WI38 (cell line): ENCODE data around the gene PPM1E.
"Not testable (repeated sequence)": the region's sequence is repeated elsewhere in the genome, so short reads cannot be mapped to it uniquely, and the experiment has no call there.

Experiments
- H3K4me3 ChIP-seq: 2 replicates; pipeline ENCODE4 v1.5.1; 2011; ENCODE audit warnings: low read depth, mild to moderate bottlenecking, control low read depth, low read length
- CTCF ChIP-seq: IDR thresholded peaks from 2 replicates; pipeline ENCODE4 v1.5.1; 2012; ENCODE audit warnings: low read depth, mild to moderate bottlenecking, control low read depth, low read length

Gene PPM1E

GRCh38 chr17:58734040-58734439, 21.6 kb upstream of the PPM1E start:
- no peak overlapping the region for H3K4me3 ChIP-seq
- TF ChIP-seq CTCF, result no peak

DNA sequence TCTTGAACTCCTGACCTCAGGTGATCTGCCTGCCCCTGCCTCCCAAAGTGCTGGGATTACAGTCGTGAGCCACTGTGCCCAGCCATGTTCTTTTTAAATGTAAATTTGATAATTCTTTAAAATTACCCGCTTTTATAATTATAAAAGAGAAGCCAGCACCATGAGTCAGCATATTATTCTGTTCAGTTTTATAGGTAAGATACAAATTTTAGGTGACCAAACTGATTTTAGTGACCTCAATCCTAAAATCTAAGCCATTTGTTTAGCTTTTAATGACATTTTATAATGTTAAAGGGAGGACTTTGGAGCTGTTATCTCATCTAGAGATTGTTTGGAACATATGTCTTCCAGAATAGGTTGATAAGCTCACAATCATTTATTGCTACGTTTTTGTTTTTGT, 20.8 kb upstream of the PPM1E start:
- H3K4me3 ChIP-seq, result no peak overlapping the region
- TF ChIP-seq CTCF, result no peak

DNA sequence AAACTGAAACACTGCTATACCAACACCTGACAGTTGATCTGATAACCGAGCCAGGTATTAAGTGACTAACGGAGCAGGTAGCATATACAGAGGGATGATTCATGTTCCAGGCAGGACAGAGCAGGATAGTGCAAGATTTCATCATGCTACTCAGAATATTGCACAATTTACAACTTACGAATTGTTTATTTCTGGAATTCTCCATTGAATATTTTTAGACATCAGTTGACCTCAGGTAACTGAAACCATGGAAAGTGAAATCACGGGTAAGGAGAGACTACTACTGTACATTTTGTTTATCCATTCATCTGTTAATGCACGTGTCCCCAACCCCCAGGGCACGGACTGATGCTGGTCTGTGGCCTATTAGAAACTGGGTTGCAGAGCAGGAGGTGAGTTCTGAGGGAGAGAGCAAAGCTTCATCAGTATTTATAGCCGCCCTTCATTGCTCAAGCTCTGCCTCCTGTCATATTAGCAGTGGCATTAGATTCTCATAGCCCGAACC, 14.5 kb upstream of the PPM1E start:
- H3K4me3 ChIP-seq, result no peak overlapping the region
- TF ChIP-seq CTCF, result no peak

- H3K4me3 ChIP-seq, result no peak overlapping the region
- no peak for TF ChIP-seq CTCF
These were observed 8.0 kb upstream of the PPM1E start for GRCh38 chr17:58747674-58748073.

DNA sequence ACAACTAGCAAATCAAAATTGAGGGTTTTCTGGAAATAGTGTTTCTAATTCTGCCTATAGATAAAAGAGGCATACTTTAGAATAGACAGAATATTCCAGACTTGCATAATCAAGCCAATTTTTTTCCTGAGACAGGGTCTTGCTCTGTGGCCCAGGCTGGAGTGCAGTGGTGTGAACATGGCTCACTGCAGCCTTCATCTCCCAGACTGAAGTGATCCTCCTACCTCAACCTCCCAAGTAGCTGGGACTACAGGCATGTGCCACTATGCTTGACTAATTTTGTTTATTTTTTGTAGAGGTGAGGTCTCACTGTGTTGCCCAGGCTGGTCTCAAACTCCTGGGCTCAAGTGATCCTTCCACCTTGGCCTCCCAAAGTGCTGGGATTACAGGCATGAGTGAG, 6.0 kb upstream of the PPM1E start:
- not testable (repeated sequence) for H3K4me3 ChIP-seq

DNA sequence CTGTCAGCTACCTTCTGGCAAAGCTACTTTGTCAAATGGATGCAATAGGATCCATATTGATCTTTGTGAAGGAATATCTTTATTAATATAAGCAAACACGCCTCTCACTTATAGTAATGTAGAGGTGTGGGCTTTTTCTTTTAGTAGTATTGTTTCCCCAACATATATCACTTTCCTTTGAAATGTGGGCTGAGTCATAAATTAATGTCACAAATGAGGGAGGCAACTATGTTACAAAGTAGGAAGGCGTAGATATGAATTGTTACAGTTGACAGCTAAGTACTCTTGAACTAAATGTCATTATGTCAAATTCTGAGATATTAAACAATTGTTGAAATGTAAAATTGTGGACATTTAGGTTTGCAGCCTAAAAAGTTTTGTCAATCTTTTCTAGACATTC, 2.6 kb upstream of the PPM1E start:
- TF ChIP-seq CTCF, result no peak

DNA sequence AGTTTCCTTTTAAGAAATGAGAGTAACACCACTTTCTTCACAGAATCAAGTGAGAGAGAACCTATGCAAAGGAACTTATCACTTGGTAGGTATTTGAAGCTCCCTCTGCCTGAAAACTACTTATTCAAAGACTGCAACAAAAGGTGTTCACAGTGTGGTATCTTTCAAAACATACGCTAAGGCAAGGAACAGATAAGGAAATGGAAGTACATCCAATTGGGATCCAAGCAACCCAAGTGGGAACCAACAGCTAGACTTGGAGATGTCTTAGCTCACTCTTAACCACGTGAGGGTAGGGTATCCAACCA, 431 bp upstream of the PPM1E start:
- TF ChIP-seq CTCF, result no peak
- H3K4me3 ChIP-seq, result peak overlapping the region; percentile 59

More for the DNA sequence above, 2.6 kb upstream of the PPM1E start:
- no peak overlapping the region for H3K4me3 ChIP-seq
